GM12878 (cell line): ENCODE measurements around the gene NDUFAB1.

ENCODE experiments used
- CTCF ChIP-seq, 3 experiments: IDR thresholded peaks in 2 of 3; conservative IDR thresholded peaks in 1 of 3; 2 replicates each; pipeline ENCODE4 v1.5.1; 2011; ENCODE audit warnings: low read depth in 3 of 3, low read length in 3 of 3, mild to moderate bottlenecking in 3 of 3, control low read depth in 2 of 3, moderate library complexity in 2 of 3, inconsistent platforms in 1 of 3, mixed read lengths in 1 of 3; ENCODE audit not compliant: control insufficient read depth in 2 of 3, insufficient read depth in 1 of 3; ENCODE audit errors: extremely low read depth in 1 of 3
- EED ChIP-seq: sonication (generic); IDR thresholded peaks from 2 replicates; pipeline ENCODE4 v1.6.1; 2016; ENCODE audit warnings: antibody characterized with exemption, low read depth
- EP300 ChIP-seq, 2 experiments: fragments of 150-350 bp in 1 of 2; IDR thresholded peaks; 2 replicates each; pipeline ENCODE4 v1.6.1; 2011 to 2012; ENCODE audit warnings: low read depth in 2 of 2, low read length in 2 of 2, borderline replicate concordance in 1 of 2, improper control_type of control experiment in 1 of 2, inconsistent platforms in 1 of 2; ENCODE audit not compliant: control insufficient read depth in 1 of 2
- EZH2 ChIP-seq: IDR thresholded peaks from 2 replicates; pipeline ENCODE4 v1.6.1; 2012; ENCODE audit warnings: low read depth, mild to moderate bottlenecking, control low read depth, inconsistent platforms, low read length, borderline replicate concordance; ENCODE audit not compliant: control insufficient read depth
- JUND ChIP-seq: IDR thresholded peaks from 2 replicates; pipeline ENCODE4 v1.6.1; 2012; ENCODE audit warnings: low read depth, mild to moderate bottlenecking, low read length, improper control_type of control experiment, moderate library complexity
- NFIC ChIP-seq: IDR thresholded peaks from 2 replicates; pipeline ENCODE4 v1.6.1; 2012; ENCODE audit warnings: low read depth, mild to moderate bottlenecking, inconsistent platforms, low read length, moderate library complexity
- NFYB ChIP-seq: IDR thresholded peaks from 2 replicates; pipeline ENCODE4 v1.6.1; 2011; ENCODE audit warnings: low read depth, mild to moderate bottlenecking, low read length, improper control_type of control experiment, moderate library complexity; ENCODE audit not compliant: insufficient read depth
- NR2F1 ChIP-seq: fragments of 450-650 bp; conservative IDR thresholded peaks from 2 replicates; pipeline ENCODE4 v1.6.1; 2017; ENCODE audit warnings: mild to moderate bottlenecking
- POLR2A ChIP-seq: IDR thresholded peaks from 2 replicates; pipeline ENCODE4 v1.6.1; 2011; ENCODE audit warnings: low read depth, mild to moderate bottlenecking, low read length
- SRF ChIP-seq, 2 experiments: IDR thresholded peaks; 2 replicates each; pipeline ENCODE4 v1.6.1; 2011; ENCODE audit warnings: low read depth in 2 of 2, low read length in 2 of 2, mild to moderate bottlenecking in 1 of 2, moderate library complexity in 1 of 2
- USF2 ChIP-seq: IDR thresholded peaks from 2 replicates; pipeline ENCODE4 v1.6.1; 2011; ENCODE audit warnings: low read depth, low read length, improper control_type of control experiment, borderline replicate concordance

GRCh38 chr16:23538919-23539278, 57.2 kb downstream of the NDUFAB1 start:
- TF ChIP-seq EZH2: no peak
- no peak for TF ChIP-seq CTCF (IDR thresholded peaks at IDR 0.05 in 2 of 3, conservative IDR thresholded peaks at IDR 0.05 in 1 of 3; ENCODE audit: control insufficient read depth in 2 of 3, extremely low read depth in 1 of 3, insufficient read depth in 1 of 3, low read depth in 3 of 3, low read length in 3 of 3)
- no peak for TF ChIP-seq NFYB
- no peak for TF ChIP-seq NR2F1
- no peak for TF ChIP-seq USF2
- no peak for TF ChIP-seq SRF (IDR thresholded peaks at IDR 0.05; ENCODE audit: low read depth in 2 of 2, low read length in 2 of 2)
- TF ChIP-seq EP300 (IDR thresholded peaks at IDR 0.05; ENCODE audit: borderline replicate concordance in 1 of 2, control insufficient read depth in 1 of 2, low read depth in 2 of 2, low read length in 2 of 2): no peak
- TF ChIP-seq POLR2A: no peak
- TF ChIP-seq JUND: no peak
- TF ChIP-seq NFIC: no peak
- no peak for TF ChIP-seq EED
